H1 (cell line): Measurements from ENCODE around the gene OSBPL3. TPM values are rescaled to one million over a fixed set of nuclear protein-coding genes. Genes with fewer than 3 reads are reported as not detected.

Experiments used
- CTCF ChIA-PET: fragments of 300-600 bp; sonication (Branson Sonifier 250); formaldehyde crosslinking; loops from one replicate; lab custom pipeline; 2021; ENCODE audit not compliant: partially characterized antibody; lab: Charles Lee
- POLR2A ChIA-PET: fragments of 300-600 bp; sonication (Branson Sonifier 250); formaldehyde crosslinking; loops from one replicate; lab custom pipeline; 2021; ENCODE audit warnings: inconsistent platforms; ENCODE audit not compliant: partially characterized antibody; lab: Charles Lee
- DNase-seq, 2 experiments: peaks; one replicate each; pipeline versions ENCODE4 v3.0.0 to v3.0.0-alpha.2; 2010 to 2022; ENCODE audit warnings: low spot score in 2 of 2, low read depth in 1 of 2, mixed read lengths in 1 of 2
- FAIRE-seq: peaks from 2 replicates; lab custom pipeline; 2011; peaks lifted over from hg19 to GRCh38; lab: Jason Lieb, UNC
- H2AFZ ChIP-seq: 2 replicates; pipeline ENCODE4 v1.8.1; 2012; ENCODE audit warnings: low read length, inconsistent platforms
- H2AK5ac ChIP-seq: 2 replicates; pipeline ENCODE4 v1.6.1; 2013; ENCODE audit warnings: low read depth, low read length
- H2BK120ac ChIP-seq: replicated peaks from 2 replicates; pipeline ENCODE3; 2013; ENCODE audit warnings: low read depth, low read length, inconsistent platforms
- H2BK12ac ChIP-seq: 2 replicates; pipeline ENCODE4 v1.6.1; 2013; ENCODE audit warnings: low read depth, low read length
- H2BK15ac ChIP-seq: 2 replicates; pipeline ENCODE4 v1.6.1; 2013; ENCODE audit warnings: low read length
- H2BK20ac ChIP-seq: 2 replicates; pipeline ENCODE4 v1.6.1; 2013; ENCODE audit warnings: low read length
- H2BK5ac ChIP-seq: 2 replicates; pipeline ENCODE4 v1.6.1; 2013; ENCODE audit warnings: low read depth, low read length
- H3K14ac ChIP-seq: 2 replicates; pipeline ENCODE4 v1.6.1; 2013; ENCODE audit warnings: inconsistent platforms; ENCODE audit not compliant: insufficient read length
- H3K18ac ChIP-seq: 2 replicates; pipeline ENCODE4 v1.6.1; 2013; ENCODE audit warnings: low read length; ENCODE audit errors: extremely low read depth
- H3K23ac ChIP-seq: 2 replicates; pipeline ENCODE4 v1.6.1; 2013; ENCODE audit warnings: inconsistent platforms; ENCODE audit not compliant: insufficient read length
- H3K23me2 ChIP-seq: 2 replicates; pipeline ENCODE4 v1.6.1; 2013; ENCODE audit warnings: low read depth, low read length
- H3K27ac ChIP-seq: 2 replicates; pipeline ENCODE4 v1.6.1; 2011; ENCODE audit warnings: low read depth, low read length, inconsistent platforms
- H3K27me3 ChIP-seq, 4 experiments: replicated peaks in 1 of 4; 1 replicate in 1 of 4; 2 replicates in 3 of 4; pipeline versions ENCODE4 v1.6.1 to v1.8.1; 2011 to 2013; ENCODE audit warnings: low read length in 3 of 4, mild to moderate bottlenecking in 3 of 4, inconsistent platforms in 2 of 4, mixed read lengths in 2 of 4, moderate library complexity in 1 of 4; ENCODE audit not compliant: control insufficient read depth in 3 of 4, insufficient read depth in 3 of 4; ENCODE audit errors: extremely low read depth in 1 of 4
- H3K36me3 ChIP-seq, 4 experiments: 2 replicates each; pipeline versions ENCODE4 v1.6.1 to v1.8.1; 2011 to 2013; ENCODE audit warnings: mild to moderate bottlenecking in 4 of 4, low read length in 3 of 4, moderate library complexity in 2 of 4, control low read depth in 1 of 4, inconsistent platforms in 1 of 4; ENCODE audit not compliant: insufficient read depth in 4 of 4, control insufficient read depth in 2 of 4
- H3K4ac ChIP-seq: replicated peaks from 2 replicates; pipeline ENCODE3; 2013; ENCODE audit warnings: low read length, low read depth, mixed read lengths, inconsistent platforms; ENCODE audit not compliant: insufficient read length
- H3K4me1 ChIP-seq, 4 experiments: replicated peaks in 1 of 4; 1 replicate in 1 of 4; 2 replicates in 3 of 4; pipeline versions ENCODE4 v1.6.1 to v1.8.1; 2011 to 2013; ENCODE audit warnings: low read length in 3 of 4, inconsistent platforms in 2 of 4, mixed read lengths in 1 of 4; ENCODE audit not compliant: insufficient read depth in 4 of 4, control insufficient read depth in 3 of 4
- H3K4me2 ChIP-seq, 2 experiments: 2 replicates each; pipeline versions ENCODE4 v1.6.1 to v1.8.1; 2011 to 2013; ENCODE audit warnings: low read depth in 2 of 2, low read length in 2 of 2, control low read depth in 1 of 2, inconsistent platforms in 1 of 2, mild to moderate bottlenecking in 1 of 2; ENCODE audit not compliant: insufficient read depth in 1 of 2
- H3K4me3 ChIP-seq, 4 experiments: fragments of 200-600, 300-600 bp in 1 of 4; sonication (generic), shearing (Covaris generic), sonication (Bioruptor Twin) in 1 of 4; 2 replicates each; pipeline versions ENCODE4 v1.5.1 to v1.8.1; 2011 to 2016; ENCODE audit warnings: low read length in 4 of 4, low read depth in 3 of 4, control low read depth in 2 of 4, inconsistent platforms in 2 of 4, mild to moderate bottlenecking in 2 of 4, mixed read lengths in 1 of 4, moderate library complexity in 1 of 4; ENCODE audit not compliant: insufficient read depth in 2 of 4; ENCODE audit errors: extremely low read depth in 1 of 4
- H3K56ac ChIP-seq: replicated peaks from 2 replicates; pipeline ENCODE3; 2013; ENCODE audit warnings: low read depth, mild to moderate bottlenecking, mixed read lengths, low read length, inconsistent platforms; ENCODE audit not compliant: insufficient read length
- H3K79me1 ChIP-seq: 2 replicates; pipeline ENCODE4 v1.6.1; 2013; ENCODE audit warnings: low read depth, low read length, control low read depth
- H3K79me2 ChIP-seq, 2 experiments: 2 replicates each; pipeline versions ENCODE4 v1.6.1 to v1.8.1; 2012 to 2013; ENCODE audit warnings: low read length in 2 of 2, mild to moderate bottlenecking in 2 of 2, inconsistent platforms in 1 of 2; ENCODE audit not compliant: insufficient read depth in 2 of 2, control insufficient read depth in 1 of 2
- H3K9ac ChIP-seq, 4 experiments: replicated peaks in 1 of 4; 1 replicate in 1 of 4; 2 replicates in 3 of 4; pipeline versions ENCODE4 v1.6.1 to v1.8.1; 2011 to 2013; ENCODE audit warnings: low read depth in 3 of 4, low read length in 3 of 4, control low read depth in 2 of 4, mild to moderate bottlenecking in 2 of 4, moderate library complexity in 2 of 4, inconsistent platforms in 1 of 4; ENCODE audit errors: extremely low read depth in 1 of 4
- H3K9me3 ChIP-seq, 2 experiments: 2 replicates each; pipeline versions ENCODE4 v1.6.1 to v1.8.1; 2012 to 2013; ENCODE audit warnings: mild to moderate bottlenecking in 2 of 2, moderate library complexity in 2 of 2, control low read depth in 1 of 2, inconsistent platforms in 1 of 2, low read depth in 1 of 2, low read length in 1 of 2, mixed read lengths in 1 of 2; ENCODE audit not compliant: insufficient read depth in 2 of 2
- H4K20me1 ChIP-seq, 2 experiments: replicated peaks in 1 of 2; 2 replicates each; pipeline versions ENCODE3 to v1.8.1; 2011 to 2013; ENCODE audit warnings: inconsistent platforms in 2 of 2, low read length in 2 of 2, mild to moderate bottlenecking in 1 of 2; ENCODE audit not compliant: insufficient read depth in 2 of 2, control insufficient read depth in 1 of 2
- H4K5ac ChIP-seq: 2 replicates; pipeline ENCODE4 v1.6.1; 2013; ENCODE audit warnings: low read length, low read depth, mixed read lengths, inconsistent platforms; ENCODE audit not compliant: insufficient read length
- H4K8ac ChIP-seq: 2 replicates; pipeline ENCODE4 v1.8.0; 2013; ENCODE audit warnings: mild to moderate bottlenecking, moderate library complexity, low read length, inconsistent platforms; ENCODE audit not compliant: insufficient read depth; ENCODE audit errors: extremely low read depth
- H4K91ac ChIP-seq: replicated peaks from 2 replicates; pipeline ENCODE3; 2013; ENCODE audit warnings: low read length, mixed read lengths, inconsistent platforms; ENCODE audit not compliant: insufficient read length
- BACH1 ChIP-seq: IDR thresholded peaks from 2 replicates; pipeline ENCODE4 v1.6.1; 2012; ENCODE audit warnings: low read length, improper control_type of control experiment
- CHD1 ChIP-seq: IDR thresholded peaks from 2 replicates; pipeline ENCODE4 v1.6.1; 2012; ENCODE audit warnings: low read depth, low read length, improper control_type of control experiment
- CTBP2 ChIP-seq: IDR thresholded peaks from 2 replicates; pipeline ENCODE4 v1.7.0; 2011; ENCODE audit warnings: borderline replicate concordance, mild to moderate bottlenecking, moderate library complexity, mixed read lengths, low read length; ENCODE audit not compliant: insufficient read depth, insufficient read length
- GABPA ChIP-seq: IDR thresholded peaks from 2 replicates; pipeline ENCODE4 v1.6.1; 2011; ENCODE audit warnings: mild to moderate bottlenecking, low read length, moderate library complexity, borderline replicate concordance; ENCODE audit not compliant: insufficient read depth
- JUN ChIP-seq: IDR thresholded peaks from 2 replicates; pipeline ENCODE4 v1.6.1; 2011; ENCODE audit warnings: low read depth, mild to moderate bottlenecking, improper control_type of control experiment, low read length
- NANOG ChIP-seq: IDR thresholded peaks from 2 replicates; pipeline ENCODE4 v1.6.1; 2011; ENCODE audit warnings: low read length, low read depth, mild to moderate bottlenecking, inconsistent platforms; ENCODE audit not compliant: insufficient read depth, poor library complexity, severe bottlenecking
- RNF2 ChIP-seq: fragments of 200-900, 300-1000 bp; sonication (generic); IDR thresholded peaks from 2 replicates; pipeline ENCODE4 v1.7.1; 2016; ENCODE audit warnings: borderline replicate concordance, low read depth, mild to moderate bottlenecking, antibody characterized with exemption, low read length; ENCODE audit not compliant: poor library complexity, severe bottlenecking; ENCODE audit errors: missing control alignments
- SIRT6 ChIP-seq: IDR thresholded peaks from one replicate; pipeline ENCODE4 v1.7.1; 2012; ENCODE audit warnings: low read length, inconsistent platforms
- TAF7 ChIP-seq: optimal IDR thresholded peaks from 2 replicates; pipeline ENCODE3; 2011; ENCODE audit warnings: low read depth, mild to moderate bottlenecking, inconsistent platforms, low read length, moderate library complexity, borderline replicate concordance
- TEAD4 ChIP-seq: IDR thresholded peaks from 2 replicates; pipeline ENCODE4 v1.6.1; 2012; ENCODE audit warnings: low read depth, low read length, inconsistent platforms, mixed read lengths
- YY1 ChIP-seq: IDR thresholded peaks from 2 replicates; pipeline ENCODE4 v1.6.1; 2011; ENCODE audit warnings: low read depth, mild to moderate bottlenecking, low read length
- WGBS, 2 experiments: shearing (Covaris generic) in 1 of 2; methylation state at CpG; one replicate each; pipeline versions ENCODE4 v1.1.6 to v1.1.7; 2013 to 2015; ENCODE audit warnings: low lambda C conversion rate in 2 of 2, mixed read lengths in 2 of 2, inconsistent platforms in 1 of 2, low coverage in 1 of 2, missing lambda C conversion rate in 1 of 2; ENCODE audit not compliant: insufficient replicate concordance in 2 of 2, insufficient coverage in 1 of 2, insufficient read length in 1 of 2; ENCODE audit errors: extremely low coverage in 1 of 2, missing lambda C conversion rate in 1 of 2; 5-methylcytosine and 5-hydroxymethylcytosine counted together
- polyA plus RNA-seq, 7 experiments: library from polyadenylated mRNA; depleted of rRNA in 3 of 7; stranded (reverse) in 5 of 7; unstranded in 2 of 7; fragments of >200 nt in 5 of 7; fragments of 200-250 nt in 2 of 7; gene quantifications; 1 replicate in 5 of 7; 2 replicates in 1 of 7; 4 replicates in 1 of 7; pipeline versions ENCODE4 v1.2.1 to v1.2.3, GENCODE V29; 2011 to 2013; ENCODE audit warnings: missing spikeins in 2 of 7, mixed read lengths in 2 of 7
- total RNA-seq: library from RNA; stranded (reverse); fragmentation: NEBNext Ultra II Directional; extraction: Animal tissue kit (Norgen Biotek cat#: 25700); gene quantifications from 2 replicates; pipeline ENCODE4 v1.2.1, GENCODE V29; 2021
- TF ChIP-seq, protein P1 (sequence below): IDR thresholded peaks from 2 replicates; pipeline ENCODE4 v1.6.1; 2012; ENCODE audit warnings: inconsistent platforms

The OSBPL3 gene
- total and polyA plus RNA-seq, 2 of the 8 experiments (the other 6 are each of a cell fraction or from before 2014, with no cell fraction given), result 2.8 to 13.9 TPM

DNA sequence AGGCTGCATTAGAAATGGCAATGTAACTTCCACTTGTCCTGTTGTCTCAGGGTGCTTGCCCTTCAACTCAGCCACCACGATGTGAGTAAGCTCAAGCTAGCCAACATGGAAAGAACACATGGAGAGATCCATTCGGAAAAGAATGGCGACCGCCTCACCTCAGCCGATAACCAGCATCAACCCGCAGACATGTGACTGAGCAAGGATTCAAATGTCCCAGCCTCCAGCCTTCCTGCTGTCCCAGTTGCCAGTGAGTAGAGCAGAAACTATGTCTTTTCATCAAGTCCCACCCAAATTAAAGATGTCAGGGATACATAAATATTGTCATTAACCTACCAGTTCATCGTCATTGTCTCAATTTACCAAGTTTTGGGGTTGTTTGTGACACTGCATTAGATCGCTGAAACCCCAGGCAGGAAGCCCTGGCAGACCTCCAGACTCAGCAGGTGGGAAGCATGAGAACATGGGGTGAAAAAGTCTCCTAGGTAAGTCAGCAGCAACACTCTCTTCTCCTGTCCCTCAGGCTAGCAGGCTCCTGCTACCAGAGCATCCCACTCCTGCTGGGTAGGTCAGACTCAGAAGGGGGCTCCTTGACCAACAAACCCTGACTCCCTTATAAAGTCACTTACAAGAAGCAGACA is 67.0 kb downstream of the OSBPL3 start:
- H3K23ac ChIP-seq, result no peak overlapping the region
- FAIRE-seq (no peak), DNase-seq (peak in 1 of 2 experiments; percentile 22)
- H3K27me3 ChIP-seq, result no peaks in the 10 kb centered on the region
- POLR2A ChIA-PET, result no interaction called here
- 85% methylated on average over 8 of the region's 8 CpGs; no CpG with 5 or more reads in 1 of the 2 experiments for WGBS, 2 experiments
- no peak overlapping the region for H2BK20ac ChIP-seq
- no peak overlapping the region for H2BK12ac ChIP-seq
- H2BK120ac ChIP-seq, result no peak overlapping the region
- no peaks in the 10 kb centered on the region for H3K23me2 ChIP-seq
- H2AFZ ChIP-seq, result no peak overlapping the region
- no peaks in the 10 kb centered on the region for H3K79me1 ChIP-seq
- peaks cover 0 to 7% (median 4%) of the 10 kb centered on the region in 4 experiments; a peak in 4 of 7 replicates for H3K4me1 ChIP-seq
- H4K8ac ChIP-seq, result no peak overlapping the region
- no peaks in the 10 kb centered on the region for H4K20me1 ChIP-seq
- no peak overlapping the region for H3K18ac ChIP-seq
- CTCF ChIA-PET, result interaction anchor here (0.9 to 1.7 kb wide), 5 partner anchors 12 to 66 kb away, joined by 3 to 7 read pairs (median 3); no protein-coding TSS in a partner anchor
- H3K79me2 ChIP-seq, result 0 out of 4 replicates have a peak, but pooled peaks cover 0 to 2% of the 10 kb centered on the region in 2 experiments
- no peak overlapping the region for H4K5ac ChIP-seq
- no peak overlapping the region for H3K9ac ChIP-seq
- H3K4me2 ChIP-seq, result no peak overlapping the region
- no peak overlapping the region for H3K14ac ChIP-seq
- no peak overlapping the region for H3K4me3 ChIP-seq
- no peak overlapping the region for H3K27ac ChIP-seq
- H2BK5ac ChIP-seq, result no peak overlapping the region
- no peak overlapping the region for H3K56ac ChIP-seq
- H3K36me3 ChIP-seq, result no peaks in the 10 kb centered on the region
- no peak overlapping the region for H4K91ac ChIP-seq
- H2BK15ac ChIP-seq, result no peak overlapping the region
- H2AK5ac ChIP-seq, result no peak overlapping the region
- no peak overlapping the region for H3K4ac ChIP-seq
- H3K9me3 ChIP-seq, result no peaks in the 10 kb centered on the region
- TF ChIP-seq BACH1 (no peak), RNF2 (no peak), JUN (no peak), SIRT6 (no peak), TEAD4 (no peak), GABPA (no peak), YY1 (no peak), TAF7 (no peak), CHD1 (no peak), NANOG (no peak), CTBP2 (no peak)
- TF ChIP-seq, protein P1, sequence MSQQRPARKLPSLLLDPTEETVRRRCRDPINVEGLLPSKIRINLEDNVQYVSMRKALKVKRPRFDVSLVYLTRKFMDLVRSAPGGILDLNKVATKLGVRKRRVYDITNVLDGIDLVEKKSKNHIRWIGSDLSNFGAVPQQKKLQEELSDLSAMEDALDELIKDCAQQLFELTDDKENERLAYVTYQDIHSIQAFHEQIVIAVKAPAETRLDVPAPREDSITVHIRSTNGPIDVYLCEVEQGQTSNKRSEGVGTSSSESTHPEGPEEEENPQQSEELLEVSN, result no peak
